ENCODE data around the gene ALOX5AP. TPM values are rescaled to one million over a fixed set of nuclear protein-coding genes. Genes with fewer than 3 reads are reported as not detected.

Gene ALOX5AP
- total RNA-seq, 1 experiment from 2014 or later = not detected

DNA sequence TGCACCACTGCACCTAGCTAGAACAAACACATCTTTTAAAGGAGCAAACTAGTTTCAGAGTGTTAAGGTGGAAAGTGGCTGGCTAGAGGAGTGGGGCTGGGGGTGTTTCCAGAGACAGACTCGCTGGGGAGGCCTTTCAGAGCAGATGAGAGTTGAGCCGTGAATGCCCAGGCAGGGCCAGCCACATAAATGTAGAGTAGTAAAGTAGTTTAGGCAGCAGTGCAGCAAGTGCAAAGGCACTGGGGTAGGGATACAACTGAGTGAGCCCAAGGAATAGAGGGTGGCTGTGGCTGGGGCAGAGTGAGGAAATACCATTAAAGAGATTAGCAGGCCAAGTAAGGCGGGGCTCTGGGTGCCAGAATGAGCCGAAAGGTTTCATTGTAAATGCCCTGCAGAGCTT lies 72.0 kb downstream of the ALOX5AP start:
- H3K27me3 Mint-ChIP-seq (ENCODE audit: low read depth) = peaks cover 12% of the 10 kb centered on the region; the same call in 1 of the 2 replicates
- TF ChIP-seq GTF2I (CRISPR knock-in tag; conservative IDR thresholded peaks at IDR 0.05) = peak; percentile 59; the same call in 1 of the 2 replicates
- TF ChIP-seq CREM (CRISPR knock-in tag; IDR thresholded peaks at IDR 0.05) = no peak
- ChIA-PET CTCF (interaction anchor here (1.1 to 1.4 kb wide), 2 partner anchors 58 to 237 kb away, joined by 3 read pairs; no protein-coding TSS in a partner anchor), POLR2A (interaction anchor here (0.6 kb wide), 1 partner anchor 363 kb away, joined by 3 read pairs; no protein-coding TSS in a partner anchor)
- H3K4me1 Mint-ChIP-seq = peaks cover 3% of the 10 kb centered on the region; the same call in 1 of the 2 replicates
- no peaks in the 10 kb centered on the region for H3K36me3 Mint-ChIP-seq
- no peaks in the 10 kb centered on the region; the same call in 1 of the 2 replicates for H3K9me3 Mint-ChIP-seq
- H3K4me3 Mint-ChIP-seq = no peak overlapping the region
- no peak overlapping the region for H3K27ac Mint-ChIP-seq
- no peak for DNase-seq (ENCODE audit: low spot score)
- ATAC-seq = no peak

GRCh38 chr13:30808600-30808999 lies 73.3 kb downstream of the ALOX5AP start:
- TF ChIP-seq FOXP1 (CRISPR knock-in tag; IDR thresholded peaks at IDR 0.05; ENCODE audit: borderline replicate concordance) = no peak
- TF ChIP-seq MAX (CRISPR knock-in tag; IDR thresholded peaks at IDR 0.05) = no peak
- TF ChIP-seq, protein P1, sequence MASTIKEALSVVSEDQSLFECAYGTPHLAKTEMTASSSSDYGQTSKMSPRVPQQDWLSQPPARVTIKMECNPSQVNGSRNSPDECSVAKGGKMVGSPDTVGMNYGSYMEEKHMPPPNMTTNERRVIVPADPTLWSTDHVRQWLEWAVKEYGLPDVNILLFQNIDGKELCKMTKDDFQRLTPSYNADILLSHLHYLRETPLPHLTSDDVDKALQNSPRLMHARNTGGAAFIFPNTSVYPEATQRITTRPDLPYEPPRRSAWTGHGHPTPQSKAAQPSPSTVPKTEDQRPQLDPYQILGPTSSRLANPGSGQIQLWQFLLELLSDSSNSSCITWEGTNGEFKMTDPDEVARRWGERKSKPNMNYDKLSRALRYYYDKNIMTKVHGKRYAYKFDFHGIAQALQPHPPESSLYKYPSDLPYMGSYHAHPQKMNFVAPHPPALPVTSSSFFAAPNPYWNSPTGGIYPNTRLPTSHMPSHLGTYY (CRISPR knock-in tag; IDR thresholded peaks at IDR 0.05) = no peak
- TF ChIP-seq ZNF671 (CRISPR knock-in tag; IDR thresholded peaks at IDR 0.05) = no peak
- TF ChIP-seq, protein P2, sequence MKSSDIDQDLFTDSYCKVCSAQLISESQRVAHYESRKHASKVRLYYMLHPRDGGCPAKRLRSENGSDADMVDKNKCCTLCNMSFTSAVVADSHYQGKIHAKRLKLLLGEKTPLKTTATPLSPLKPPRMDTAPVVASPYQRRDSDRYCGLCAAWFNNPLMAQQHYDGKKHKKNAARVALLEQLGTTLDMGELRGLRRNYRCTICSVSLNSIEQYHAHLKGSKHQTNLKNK (CRISPR knock-in tag; IDR thresholded peaks at IDR 0.05) = no peak
- no peak for TF ChIP-seq ZBTB21 (CRISPR knock-in tag; IDR thresholded peaks at IDR 0.05; ENCODE audit: borderline replicate concordance)
- no peak for TF ChIP-seq OVOL2 (CRISPR knock-in tag; IDR thresholded peaks at IDR 0.05; ENCODE audit: borderline replicate concordance)
- no peak for TF ChIP-seq FOXP4 (CRISPR knock-in tag; IDR thresholded peaks at IDR 0.05)
- no peak for TF ChIP-seq E2F5 (CRISPR knock-in tag; IDR thresholded peaks at IDR 0.05)
- no peak for TF ChIP-seq JUN (CRISPR knock-in tag; IDR thresholded peaks at IDR 0.05)
- no peaks in the 10 kb centered on the region; the same call in 1 of the 2 replicates for H3K9me3 Mint-ChIP-seq
- no peak overlapping the region for H3K27ac Mint-ChIP-seq
- no peaks in the 10 kb centered on the region; the same call in 1 of the 2 replicates for H3K4me1 Mint-ChIP-seq
- ATAC-seq (no peak), DNase-seq (ENCODE audit: low spot score) (no peak)
- no peaks in the 10 kb centered on the region for H3K36me3 Mint-ChIP-seq
- POLR2A ChIA-PET = interaction anchor here (0.5 kb wide), 1 partner anchor 169 kb away, joined by 4 read pairs; no protein-coding TSS in a partner anchor
- H3K27me3 Mint-ChIP-seq (ENCODE audit: low read depth) = peaks cover 3% of the 10 kb centered on the region; the same call in 1 of the 2 replicates
- H3K4me3 Mint-ChIP-seq = no peak overlapping the region
- CTCF ChIA-PET = interaction anchor here (1.1 kb wide), 1 partner anchor 171 kb away, joined by 3 read pairs; no protein-coding TSS in a partner anchor

GRCh38 chr13:30809787-30810186 lies 74.4 kb downstream of the ALOX5AP start:
- Mint-ChIP-seq H3K36me3 (no peaks in the 10 kb centered on the region), H3K27me3 (ENCODE audit: low read depth) (no peaks in the 10 kb centered on the region), H3K27ac (no peak overlapping the region), H3K9me3 (no peaks in the 10 kb centered on the region; the same call in 1 of the 2 replicates), H3K4me3 (no peak overlapping the region), H3K4me1 (no peaks in the 10 kb centered on the region)
- ATAC-seq (no peak), DNase-seq (ENCODE audit: low spot score) (no peak)
- ChIA-PET POLR2A (no interaction called here), CTCF (no interaction called here)
- no peak for TF ChIP-seq TEAD4 (CRISPR knock-in tag; IDR thresholded peaks at IDR 0.05)
- TF ChIP-seq ARID4B (CRISPR knock-in tag; IDR thresholded peaks at IDR 0.05; ENCODE audit: borderline replicate concordance) = no peak
- TF ChIP-seq, protein P3, sequence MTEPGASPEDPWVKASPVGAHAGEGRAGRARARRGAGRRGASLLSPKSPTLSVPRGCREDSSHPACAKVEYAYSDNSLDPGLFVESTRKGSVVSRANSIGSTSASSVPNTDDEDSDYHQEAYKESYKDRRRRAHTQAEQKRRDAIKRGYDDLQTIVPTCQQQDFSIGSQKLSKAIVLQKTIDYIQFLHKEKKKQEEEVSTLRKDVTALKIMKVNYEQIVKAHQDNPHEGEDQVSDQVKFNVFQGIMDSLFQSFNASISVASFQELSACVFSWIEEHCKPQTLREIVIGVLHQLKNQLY (CRISPR knock-in tag; IDR thresholded peaks at IDR 0.05) = no peak
- TF ChIP-seq, protein P4, sequence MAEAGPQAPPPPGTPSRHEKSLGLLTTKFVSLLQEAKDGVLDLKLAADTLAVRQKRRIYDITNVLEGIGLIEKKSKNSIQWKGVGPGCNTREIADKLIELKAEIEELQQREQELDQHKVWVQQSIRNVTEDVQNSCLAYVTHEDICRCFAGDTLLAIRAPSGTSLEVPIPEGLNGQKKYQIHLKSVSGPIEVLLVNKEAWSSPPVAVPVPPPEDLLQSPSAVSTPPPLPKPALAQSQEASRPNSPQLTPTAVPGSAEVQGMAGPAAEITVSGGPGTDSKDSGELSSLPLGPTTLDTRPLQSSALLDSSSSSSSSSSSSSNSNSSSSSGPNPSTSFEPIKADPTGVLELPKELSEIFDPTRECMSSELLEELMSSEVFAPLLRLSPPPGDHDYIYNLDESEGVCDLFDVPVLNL (CRISPR knock-in tag; IDR thresholded peaks at IDR 0.05; ENCODE audit: borderline replicate concordance, low read depth) = no peak
- TF ChIP-seq, protein P5, sequence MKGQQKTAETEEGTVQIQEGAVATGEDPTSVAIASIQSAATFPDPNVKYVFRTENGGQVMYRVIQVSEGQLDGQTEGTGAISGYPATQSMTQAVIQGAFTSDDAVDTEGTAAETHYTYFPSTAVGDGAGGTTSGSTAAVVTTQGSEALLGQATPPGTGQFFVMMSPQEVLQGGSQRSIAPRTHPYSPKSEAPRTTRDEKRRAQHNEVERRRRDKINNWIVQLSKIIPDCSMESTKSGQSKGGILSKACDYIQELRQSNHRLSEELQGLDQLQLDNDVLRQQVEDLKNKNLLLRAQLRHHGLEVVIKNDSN (CRISPR knock-in tag; IDR thresholded peaks at IDR 0.05) = no peak
- TF ChIP-seq CBFB (CRISPR knock-in tag; IDR thresholded peaks at IDR 0.05; ENCODE audit: low read depth) = no peak
